DOHH2 (cell line): Measurements from ENCODE around the gene SLC34A3.

ENCODE experiments used
- CTCF ChIP-seq: fragments of 200-600 bp; sonication (generic); IDR thresholded peaks from one replicate; pipeline ENCODE4 v1.5.1; 2014; ENCODE audit warnings: antibody characterized with exemption, mild to moderate bottlenecking, low read depth, low read length; ENCODE audit not compliant: poor library complexity, severe bottlenecking
- EZH2phosphoT487 ChIP-seq: fragments of 200-600 bp; sonication (generic); IDR thresholded peaks from 2 replicates; pipeline ENCODE4 v1.6.1; 2017; ENCODE audit warnings: borderline replicate concordance, mild to moderate bottlenecking, antibody characterized with exemption, low read length, moderate library complexity, mixed read lengths

DNA sequence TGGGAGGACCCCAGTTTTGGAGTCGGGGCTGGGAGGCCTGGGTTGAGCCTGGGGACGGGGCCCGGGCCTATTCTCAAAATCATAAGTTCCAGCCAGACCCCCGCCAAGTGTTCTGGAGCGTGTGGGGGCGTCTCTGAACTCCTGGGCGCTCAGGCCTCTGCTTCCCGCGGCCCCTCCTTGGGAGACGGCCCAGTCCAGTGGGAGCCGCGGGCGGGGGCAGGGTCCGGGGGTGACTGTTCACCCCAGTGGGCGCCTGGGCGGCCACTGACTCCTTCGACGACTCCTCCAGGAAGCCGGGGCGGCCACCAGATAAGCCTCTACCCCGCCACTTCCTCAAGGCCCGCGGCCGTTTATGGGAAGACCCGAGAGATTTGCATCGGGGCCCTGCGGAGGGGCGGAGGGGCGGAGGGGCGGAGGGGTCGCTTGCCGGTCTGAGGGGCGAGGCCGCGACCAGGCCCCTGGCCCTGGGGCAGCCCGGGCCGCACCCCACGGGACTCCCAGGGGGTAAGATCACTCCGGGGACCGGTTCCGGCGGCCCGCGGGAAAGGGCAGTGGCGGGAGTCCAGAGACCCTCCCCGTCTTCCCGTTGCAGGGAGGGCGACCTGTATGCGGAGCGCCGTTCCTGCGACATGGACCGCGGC lies 47.5 kb downstream of the SLC34A3 start:
- TF ChIP-seq CTCF (no peak), EZH2phosphoT487 (no peak)
